WTC11 (cell line): ENCODE results near the gene MTUS2. TPM values are rescaled to one million over a fixed set of nuclear protein-coding genes. Genes with fewer than 3 reads are reported as not detected.

ENCODE experiments used
- ATAC-seq: fragments of 200-7000 bp; cut with Tn5 transposase; 2 replicates; pipeline ENCODE4 v1.10.0; 2021; ENCODE audit warnings: mild to moderate bottlenecking, moderate library complexity
- CTCF ChIA-PET: fragments of 300-600 bp; sonication (Branson Sonifier 250); formaldehyde crosslinking; loops from one replicate; lab custom pipeline; 2021; ENCODE audit warnings: antibody characterized with exemption; lab: Charles Lee
- POLR2A ChIA-PET: fragments of 350-600 bp; sonication (Branson Sonifier 250); formaldehyde crosslinking; loops from one replicate; lab custom pipeline; 2021; ENCODE audit warnings: antibody characterized with exemption; lab: Charles Lee
- DNase-seq: peaks from one replicate; pipeline ENCODE4 v3.0.0; 2021; ENCODE audit warnings: low spot score
- H3K27ac Mint-ChIP-seq: 2 replicates; pipeline ENCODE4 v1.8.0; 2021; ENCODE audit warnings: mixed read lengths
- H3K27me3 Mint-ChIP-seq: 2 replicates; pipeline ENCODE4 v1.8.0; 2021; ENCODE audit warnings: low read depth, mild to moderate bottlenecking, moderate library complexity, mixed read lengths
- H3K36me3 Mint-ChIP-seq: 2 replicates; pipeline ENCODE4 v1.8.0; 2021; ENCODE audit warnings: mixed read lengths
- H3K4me1 Mint-ChIP-seq: 2 replicates; pipeline ENCODE4 v1.8.0; 2022; ENCODE audit warnings: mixed read lengths
- H3K4me3 Mint-ChIP-seq: 2 replicates; pipeline ENCODE4 v1.8.0; 2021; ENCODE audit warnings: mild to moderate bottlenecking, moderate library complexity, mixed read lengths
- H3K9me3 Mint-ChIP-seq: 2 replicates; pipeline ENCODE4 v1.8.0; 2021; ENCODE audit warnings: mixed read lengths
- ETV6 ChIP-seq: sonication (generic); formaldehyde crosslinking; IDR thresholded peaks from 2 replicates; pipeline ENCODE4 v1.8.1; 2022; ENCODE audit warnings: mild to moderate bottlenecking, missing genetic modification reagents
- GRHL2 ChIP-seq: fragments of 250-450 bp; sonication (Bioruptor Pico); IDR thresholded peaks from 2 replicates; pipeline ENCODE4 v1.8.0; 2022; ENCODE audit warnings: mild to moderate bottlenecking, moderate library complexity; ENCODE audit not compliant: insufficient replicate concordance, severe bottlenecking
- NFATC4 ChIP-seq: fragments of 250-450 bp; sonication (Bioruptor Pico); IDR thresholded peaks from 2 replicates; pipeline ENCODE4 v1.9.0; 2021; ENCODE audit warnings: mild to moderate bottlenecking
- NFYB ChIP-seq: sonication (generic); formaldehyde crosslinking; conservative IDR thresholded peaks from 2 replicates; pipeline ENCODE4 v1.8.0; 2022; ENCODE audit warnings: low read depth, missing genetic modification reagents
- NR2C2 ChIP-seq: sonication (generic); formaldehyde crosslinking; IDR thresholded peaks from 2 replicates; pipeline ENCODE4 v1.8.0; 2022; ENCODE audit warnings: mild to moderate bottlenecking, missing genetic modification reagents
- PRRX2 ChIP-seq: fragments of 250-450 bp; sonication (Bioruptor Pico); IDR thresholded peaks from 2 replicates; pipeline ENCODE4 v1.8.0; 2021; ENCODE audit warnings: mild to moderate bottlenecking
- RORB ChIP-seq: fragments of 250-450 bp; sonication (Bioruptor Pico); IDR thresholded peaks from 2 replicates; pipeline ENCODE4 v1.9.0; 2021; ENCODE audit warnings: mild to moderate bottlenecking
- STAT6 ChIP-seq: sonication (generic); formaldehyde crosslinking; conservative IDR thresholded peaks from 2 replicates; pipeline ENCODE4 v1.8.1; 2023; ENCODE audit warnings: mild to moderate bottlenecking, low read depth, missing genetic modification reagents, moderate library complexity
- TCF7 ChIP-seq: sonication (generic); formaldehyde crosslinking; IDR thresholded peaks from 2 replicates; pipeline ENCODE4 v1.8.0; 2022; ENCODE audit warnings: mild to moderate bottlenecking, low read depth, missing genetic modification reagents, moderate library complexity
- USF2 ChIP-seq: sonication (generic); formaldehyde crosslinking; IDR thresholded peaks from 2 replicates; pipeline ENCODE4 v1.8.1; 2023; ENCODE audit warnings: mild to moderate bottlenecking, missing genetic modification reagents, moderate library complexity
- ZMAT4 ChIP-seq: fragments of 250-450 bp; sonication (Bioruptor Pico); IDR thresholded peaks from 2 replicates; pipeline ENCODE4 v1.9.0; 2021; ENCODE audit warnings: mild to moderate bottlenecking
- ZNF121 ChIP-seq: sonication (generic); formaldehyde crosslinking; IDR thresholded peaks from 2 replicates; pipeline ENCODE4 v1.8.0; 2023; ENCODE audit warnings: missing genetic modification reagents
- ZNF396 ChIP-seq: fragments of 250-450 bp; sonication (Bioruptor Pico); IDR thresholded peaks from 2 replicates; pipeline ENCODE4 v1.8.0; 2021; ENCODE audit warnings: mild to moderate bottlenecking, moderate library complexity, borderline replicate concordance
- total RNA-seq: library from RNA; stranded (reverse); gene quantifications from 3 replicates; pipeline ENCODE4 v1.2.3, GENCODE V29; 2021
- TF ChIP-seq, protein P1 (sequence below): sonication (generic); formaldehyde crosslinking; IDR thresholded peaks from 2 replicates; pipeline ENCODE4 v1.8.1; 2023; ENCODE audit warnings: mild to moderate bottlenecking, missing genetic modification reagents
- TF ChIP-seq, protein P2 (sequence below): sonication (generic); formaldehyde crosslinking; IDR thresholded peaks from 2 replicates; pipeline ENCODE4 v1.8.1; 2023; ENCODE audit warnings: mild to moderate bottlenecking, missing genetic modification reagents
- TF ChIP-seq, protein P3 (sequence below): sonication (generic); formaldehyde crosslinking; IDR thresholded peaks from 2 replicates; pipeline ENCODE4 v1.8.0; 2023; ENCODE audit warnings: mild to moderate bottlenecking, missing genetic modification reagents
- TF ChIP-seq, protein P4 (sequence below): sonication (generic); formaldehyde crosslinking; IDR thresholded peaks from 2 replicates; pipeline ENCODE4 v1.8.1; 2023; ENCODE audit warnings: mild to moderate bottlenecking, missing genetic modification reagents, moderate library complexity

MTUS2 gene
- total RNA-seq, 1 experiment from 2014 or later = 0.22 TPM

DNA sequence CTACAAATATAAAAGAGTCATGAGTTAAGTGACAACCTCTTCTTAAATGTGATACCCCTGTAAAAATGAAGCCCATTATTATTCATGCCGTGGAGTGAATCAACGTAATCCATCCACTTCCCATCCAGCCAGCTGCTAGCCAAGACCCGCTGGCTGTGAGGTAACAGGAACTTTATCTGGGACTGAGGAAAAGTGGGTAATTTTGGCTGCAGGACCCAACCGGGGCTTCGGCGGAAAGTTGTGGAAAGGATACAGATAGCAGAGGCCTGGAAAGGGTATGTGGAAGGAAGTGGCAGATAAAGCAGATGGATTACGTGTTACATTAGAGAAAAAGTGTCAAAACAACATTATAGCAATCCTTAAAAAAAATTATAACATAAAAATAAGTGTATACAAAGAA, 727.0 kb downstream of the MTUS2 start:
- ATAC-seq (no peak), DNase-seq (no peak)
- TF ChIP-seq USF2 (CRISPR knock-in tag) (no peak), NFATC4 (CRISPR knock-in tag) (no peak), STAT6 (no peak), ZNF121 (CRISPR knock-in tag) (no peak), ZNF396 (no peak), ETV6 (CRISPR knock-in tag) (no peak), NR2C2 (no peak), NFYB (no peak), TCF7 (CRISPR knock-in tag) (no peak), GRHL2 (CRISPR knock-in tag) (no peak)
- TF ChIP-seq, protein P1, sequence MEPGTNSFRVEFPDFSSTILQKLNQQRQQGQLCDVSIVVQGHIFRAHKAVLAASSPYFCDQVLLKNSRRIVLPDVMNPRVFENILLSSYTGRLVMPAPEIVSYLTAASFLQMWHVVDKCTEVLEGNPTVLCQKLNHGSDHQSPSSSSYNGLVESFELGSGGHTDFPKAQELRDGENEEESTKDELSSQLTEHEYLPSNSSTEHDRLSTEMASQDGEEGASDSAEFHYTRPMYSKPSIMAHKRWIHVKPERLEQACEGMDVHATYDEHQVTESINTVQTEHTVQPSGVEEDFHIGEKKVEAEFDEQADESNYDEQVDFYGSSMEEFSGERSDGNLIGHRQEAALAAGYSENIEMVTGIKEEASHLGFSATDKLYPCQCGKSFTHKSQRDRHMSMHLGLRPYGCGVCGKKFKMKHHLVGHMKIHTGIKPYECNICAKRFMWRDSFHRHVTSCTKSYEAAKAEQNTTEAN (CRISPR knock-in tag) = no peak
- TF ChIP-seq, protein P2, sequence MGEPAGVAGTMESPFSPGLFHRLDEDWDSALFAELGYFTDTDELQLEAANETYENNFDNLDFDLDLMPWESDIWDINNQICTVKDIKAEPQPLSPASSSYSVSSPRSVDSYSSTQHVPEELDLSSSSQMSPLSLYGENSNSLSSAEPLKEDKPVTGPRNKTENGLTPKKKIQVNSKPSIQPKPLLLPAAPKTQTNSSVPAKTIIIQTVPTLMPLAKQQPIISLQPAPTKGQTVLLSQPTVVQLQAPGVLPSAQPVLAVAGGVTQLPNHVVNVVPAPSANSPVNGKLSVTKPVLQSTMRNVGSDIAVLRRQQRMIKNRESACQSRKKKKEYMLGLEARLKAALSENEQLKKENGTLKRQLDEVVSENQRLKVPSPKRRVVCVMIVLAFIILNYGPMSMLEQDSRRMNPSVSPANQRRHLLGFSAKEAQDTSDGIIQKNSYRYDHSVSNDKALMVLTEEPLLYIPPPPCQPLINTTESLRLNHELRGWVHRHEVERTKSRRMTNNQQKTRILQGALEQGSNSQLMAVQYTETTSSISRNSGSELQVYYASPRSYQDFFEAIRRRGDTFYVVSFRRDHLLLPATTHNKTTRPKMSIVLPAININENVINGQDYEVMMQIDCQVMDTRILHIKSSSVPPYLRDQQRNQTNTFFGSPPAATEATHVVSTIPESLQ (CRISPR knock-in tag) = no peak
- TF ChIP-seq, protein P3, sequence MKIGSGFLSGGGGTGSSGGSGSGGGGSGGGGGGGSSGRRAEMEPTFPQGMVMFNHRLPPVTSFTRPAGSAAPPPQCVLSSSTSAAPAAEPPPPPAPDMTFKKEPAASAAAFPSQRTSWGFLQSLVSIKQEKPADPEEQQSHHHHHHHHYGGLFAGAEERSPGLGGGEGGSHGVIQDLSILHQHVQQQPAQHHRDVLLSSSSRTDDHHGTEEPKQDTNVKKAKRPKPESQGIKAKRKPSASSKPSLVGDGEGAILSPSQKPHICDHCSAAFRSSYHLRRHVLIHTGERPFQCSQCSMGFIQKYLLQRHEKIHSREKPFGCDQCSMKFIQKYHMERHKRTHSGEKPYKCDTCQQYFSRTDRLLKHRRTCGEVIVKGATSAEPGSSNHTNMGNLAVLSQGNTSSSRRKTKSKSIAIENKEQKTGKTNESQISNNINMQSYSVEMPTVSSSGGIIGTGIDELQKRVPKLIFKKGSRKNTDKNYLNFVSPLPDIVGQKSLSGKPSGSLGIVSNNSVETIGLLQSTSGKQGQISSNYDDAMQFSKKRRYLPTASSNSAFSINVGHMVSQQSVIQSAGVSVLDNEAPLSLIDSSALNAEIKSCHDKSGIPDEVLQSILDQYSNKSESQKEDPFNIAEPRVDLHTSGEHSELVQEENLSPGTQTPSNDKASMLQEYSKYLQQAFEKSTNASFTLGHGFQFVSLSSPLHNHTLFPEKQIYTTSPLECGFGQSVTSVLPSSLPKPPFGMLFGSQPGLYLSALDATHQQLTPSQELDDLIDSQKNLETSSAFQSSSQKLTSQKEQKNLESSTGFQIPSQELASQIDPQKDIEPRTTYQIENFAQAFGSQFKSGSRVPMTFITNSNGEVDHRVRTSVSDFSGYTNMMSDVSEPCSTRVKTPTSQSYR (CRISPR knock-in tag) = no peak
- Mint-ChIP-seq H3K9me3 (no peaks in the 10 kb centered on the region), H3K36me3 (peaks cover 41% of the 10 kb centered on the region), H3K27ac (peak overlapping the region; percentile 77; the same call in 1 of the 2 replicates), H3K27me3 (no peaks in the 10 kb centered on the region), H3K4me1 (peaks cover 41% of the 10 kb centered on the region), H3K4me3 (no peak overlapping the region)
- ChIA-PET POLR2A (no interaction called here), CTCF (interaction anchor here (3.8 kb wide), 1 partner anchor 39 kb away, joined by 13 read pairs; no protein-coding TSS in a partner anchor)

DNA sequence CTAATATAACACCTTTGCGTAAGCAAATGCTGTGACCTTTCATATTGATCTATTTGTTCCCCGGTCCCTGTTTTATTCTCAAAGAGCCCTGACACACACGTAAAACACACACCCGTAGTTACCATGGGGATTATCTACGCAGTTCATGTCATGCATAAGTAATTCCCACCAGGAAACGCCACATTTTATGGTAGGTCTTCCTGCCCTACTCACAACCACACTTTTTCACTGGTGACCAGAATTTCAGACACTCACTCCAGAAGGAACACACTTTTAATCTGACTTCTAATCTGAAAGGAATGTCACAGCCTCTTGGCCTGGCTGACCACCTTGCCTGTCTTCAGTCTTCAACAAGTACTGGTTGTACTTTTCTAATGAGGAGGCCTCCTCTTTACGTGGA, 728.6 kb downstream of the MTUS2 start:
- Mint-ChIP-seq H3K36me3 (peaks cover 52% of the 10 kb centered on the region), H3K27ac (peak overlapping the region; percentile 43; the same call in 1 of the 2 replicates), H3K4me1 (peaks cover 38% of the 10 kb centered on the region), H3K9me3 (no peaks in the 10 kb centered on the region), H3K4me3 (no peak overlapping the region), H3K27me3 (no peaks in the 10 kb centered on the region)
- no peak for DNase-seq
- POLR2A ChIA-PET = no interaction called here
- no peak for TF ChIP-seq ZMAT4
- TF ChIP-seq NFATC4 (CRISPR knock-in tag) = no peak
- no peak for TF ChIP-seq ETV6 (CRISPR knock-in tag)
- TF ChIP-seq, protein P4, sequence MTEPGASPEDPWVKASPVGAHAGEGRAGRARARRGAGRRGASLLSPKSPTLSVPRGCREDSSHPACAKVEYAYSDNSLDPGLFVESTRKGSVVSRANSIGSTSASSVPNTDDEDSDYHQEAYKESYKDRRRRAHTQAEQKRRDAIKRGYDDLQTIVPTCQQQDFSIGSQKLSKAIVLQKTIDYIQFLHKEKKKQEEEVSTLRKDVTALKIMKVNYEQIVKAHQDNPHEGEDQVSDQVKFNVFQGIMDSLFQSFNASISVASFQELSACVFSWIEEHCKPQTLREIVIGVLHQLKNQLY (CRISPR knock-in tag) = no peak
- no peak for TF ChIP-seq RORB (CRISPR knock-in tag)
- no peak for TF ChIP-seq PRRX2 (CRISPR knock-in tag)
- ATAC-seq = no peak
- CTCF ChIA-PET = interaction anchor here (3.8 kb wide), 1 partner anchor 40 kb away, joined by 13 read pairs; no protein-coding TSS in a partner anchor
